GM15510 (cell line): ENCODE data around the gene GARRE1.
A peak's percentile ranks its signal among the peaks of the same experiment; 100 is the strongest.

Experiments used
- POLR2A ChIP-seq: IDR thresholded peaks from 3 replicates; pipeline ENCODE4 v1.6.1; 2011; ENCODE audit warnings: borderline replicate concordance; ENCODE audit not compliant: insufficient read length; ENCODE audit errors: extremely low read depth

GARRE1 gene

DNA sequence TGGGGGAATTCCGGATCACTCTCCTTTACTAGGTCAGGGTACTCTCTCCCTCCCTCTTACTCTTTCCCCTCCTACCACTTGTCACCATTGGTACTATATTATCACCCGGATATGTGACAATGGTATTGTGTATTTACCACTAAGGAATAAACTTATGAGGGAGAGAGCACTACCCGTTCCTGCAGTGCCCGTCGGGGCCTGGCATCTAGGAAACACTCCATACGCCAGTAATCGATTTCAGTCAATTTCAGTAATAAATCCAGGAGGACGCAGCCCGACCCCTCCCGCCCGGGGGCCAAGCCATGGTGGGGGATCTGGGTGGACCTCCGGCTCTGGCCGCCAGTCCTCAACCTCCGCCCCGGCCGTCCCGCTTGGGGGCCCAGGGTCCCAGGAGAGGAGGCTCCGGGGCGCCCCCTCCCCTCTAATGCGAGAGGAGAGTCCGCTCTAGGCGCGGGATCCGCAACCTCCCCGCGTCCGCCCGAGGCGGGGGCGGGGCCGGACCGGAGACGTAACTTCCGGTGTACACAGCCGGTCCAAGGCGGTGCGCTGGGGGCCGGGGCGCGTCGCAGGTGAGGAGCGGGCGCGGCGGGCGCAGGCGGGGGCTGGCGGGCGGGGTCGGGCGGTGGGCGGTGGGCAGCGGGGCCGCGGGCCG lies at the start of gene GARRE1:
Gene GARRE1 (plus strand): TSS at position 509 of the 652 bp plus-strand sequence. CDS start 45,920 bp downstream, outside the sequence.
- peak; percentile 89 for TF ChIP-seq POLR2A

DNA sequence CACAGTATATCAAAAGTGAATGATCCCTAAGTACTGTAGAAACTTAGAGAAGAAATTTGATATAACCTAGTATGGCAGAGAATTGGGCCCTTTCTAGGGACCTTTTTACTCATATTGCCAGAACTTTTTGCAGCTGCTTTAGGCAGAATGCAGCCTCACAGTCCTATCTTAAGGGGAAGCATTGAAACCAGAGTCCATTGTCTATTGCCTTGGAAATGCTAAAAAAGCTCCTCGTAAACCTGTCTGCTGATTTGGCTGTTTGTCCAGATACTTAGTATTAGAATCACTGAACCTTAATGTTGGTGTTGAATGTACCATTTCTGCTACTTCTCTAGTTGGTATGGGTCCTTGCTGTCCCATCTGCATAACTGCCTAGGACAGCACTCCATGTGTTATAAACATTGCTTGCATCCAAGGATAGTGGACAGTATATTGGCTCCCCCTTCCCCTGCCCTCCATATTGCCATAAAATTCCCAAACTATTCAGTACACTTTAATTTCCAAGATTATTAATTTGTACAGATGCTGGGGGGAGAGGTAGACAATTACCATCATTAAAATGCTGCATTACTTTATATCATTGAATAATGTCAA lies 46.0 kb upstream of the GARRE1 start:
- TF ChIP-seq POLR2A = no peak

GRCh38 chr19:34209726-34210125 lies 44.6 kb upstream of the GARRE1 start:
- no peak for TF ChIP-seq POLR2A

DNA sequence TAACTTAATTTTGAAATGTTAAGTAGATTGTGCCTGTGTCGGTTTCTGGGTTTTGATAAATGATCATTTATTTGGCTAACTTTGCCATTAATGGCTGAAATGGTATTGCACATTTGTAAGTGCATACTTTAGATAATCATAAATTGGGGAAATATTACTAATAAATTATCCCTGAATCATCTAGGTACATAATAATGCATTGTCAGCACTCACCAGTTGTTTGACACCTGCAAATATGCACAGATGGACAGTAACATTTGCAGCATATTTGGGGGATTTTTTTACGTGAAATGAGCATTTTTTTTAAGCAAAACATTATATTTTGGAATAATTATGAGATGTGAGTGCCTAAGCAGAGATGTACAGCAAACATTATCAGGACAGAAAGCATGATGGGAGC lies 41.1 kb upstream of the GARRE1 start:
- no peak for TF ChIP-seq POLR2A

DNA sequence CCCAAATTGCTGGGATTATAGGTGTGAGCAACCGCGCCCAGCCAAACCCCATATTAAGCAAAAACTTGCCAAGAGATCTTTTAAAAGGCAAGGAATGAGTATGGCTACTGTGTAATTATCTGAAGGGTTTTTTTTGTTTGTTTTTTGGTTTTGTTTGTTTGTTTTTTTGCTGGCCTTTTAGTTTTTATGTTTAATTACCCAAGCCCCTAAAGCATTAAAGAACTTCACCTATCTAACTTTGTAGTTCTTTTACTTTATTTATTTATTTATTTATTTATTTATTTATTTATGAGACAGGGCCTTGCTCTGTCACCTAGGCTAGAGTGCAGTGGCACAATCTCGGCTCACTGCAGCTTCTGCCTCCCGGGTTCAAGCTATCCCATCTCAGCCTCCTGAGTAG lies 40.3 kb upstream of the GARRE1 start:
- TF ChIP-seq POLR2A = no peak

DNA sequence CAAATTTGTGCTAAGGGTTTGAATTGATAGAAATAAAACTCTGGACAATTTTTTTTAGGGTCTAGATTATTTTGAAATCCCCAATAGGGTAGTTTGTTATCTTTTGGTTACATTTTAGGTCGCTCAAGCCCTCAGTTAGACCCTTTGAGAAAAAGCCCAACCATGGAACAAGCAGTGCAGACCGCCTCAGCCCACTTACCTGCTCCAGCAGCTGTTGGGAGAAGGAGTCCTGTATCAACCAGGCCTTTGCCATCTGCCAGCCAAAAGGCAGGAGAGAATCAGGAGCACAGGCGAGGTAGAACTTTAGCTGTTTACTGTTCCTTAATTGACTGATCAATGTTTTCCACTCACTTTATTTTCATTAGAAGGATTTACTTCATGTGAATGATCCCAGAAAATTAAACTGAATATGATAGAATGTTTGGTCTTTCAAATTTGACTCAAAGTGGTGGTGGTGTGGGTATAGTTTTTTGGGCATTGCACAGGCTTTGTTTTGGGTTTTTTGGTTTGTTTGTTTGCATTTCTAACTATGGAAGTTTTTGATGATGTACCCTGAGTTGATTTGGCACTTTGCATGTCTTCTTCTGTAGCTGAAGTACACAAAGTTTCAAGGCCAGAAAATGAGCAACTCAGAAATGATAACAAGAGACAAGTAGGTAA lies 39.2 kb upstream of the GARRE1 start:
- no peak for TF ChIP-seq POLR2A

DNA sequence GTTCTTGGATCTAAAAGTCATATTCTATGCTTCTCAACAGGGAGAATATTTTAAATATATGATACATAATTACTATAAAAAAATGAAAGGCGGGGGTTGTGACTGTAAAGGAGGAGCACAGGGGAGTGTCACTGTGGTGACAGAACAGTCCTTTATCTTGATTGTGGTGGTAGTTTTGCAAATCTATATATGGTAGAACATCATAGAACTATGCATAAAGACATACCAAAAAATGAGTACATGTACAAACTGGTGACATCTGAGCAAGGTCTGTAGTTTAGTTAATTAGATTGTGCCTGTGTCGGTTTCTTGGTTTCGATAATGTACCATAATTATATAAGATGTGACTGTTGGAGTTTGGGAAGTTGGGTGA lies 38.7 kb upstream of the GARRE1 start:
- TF ChIP-seq POLR2A = no peak

DNA sequence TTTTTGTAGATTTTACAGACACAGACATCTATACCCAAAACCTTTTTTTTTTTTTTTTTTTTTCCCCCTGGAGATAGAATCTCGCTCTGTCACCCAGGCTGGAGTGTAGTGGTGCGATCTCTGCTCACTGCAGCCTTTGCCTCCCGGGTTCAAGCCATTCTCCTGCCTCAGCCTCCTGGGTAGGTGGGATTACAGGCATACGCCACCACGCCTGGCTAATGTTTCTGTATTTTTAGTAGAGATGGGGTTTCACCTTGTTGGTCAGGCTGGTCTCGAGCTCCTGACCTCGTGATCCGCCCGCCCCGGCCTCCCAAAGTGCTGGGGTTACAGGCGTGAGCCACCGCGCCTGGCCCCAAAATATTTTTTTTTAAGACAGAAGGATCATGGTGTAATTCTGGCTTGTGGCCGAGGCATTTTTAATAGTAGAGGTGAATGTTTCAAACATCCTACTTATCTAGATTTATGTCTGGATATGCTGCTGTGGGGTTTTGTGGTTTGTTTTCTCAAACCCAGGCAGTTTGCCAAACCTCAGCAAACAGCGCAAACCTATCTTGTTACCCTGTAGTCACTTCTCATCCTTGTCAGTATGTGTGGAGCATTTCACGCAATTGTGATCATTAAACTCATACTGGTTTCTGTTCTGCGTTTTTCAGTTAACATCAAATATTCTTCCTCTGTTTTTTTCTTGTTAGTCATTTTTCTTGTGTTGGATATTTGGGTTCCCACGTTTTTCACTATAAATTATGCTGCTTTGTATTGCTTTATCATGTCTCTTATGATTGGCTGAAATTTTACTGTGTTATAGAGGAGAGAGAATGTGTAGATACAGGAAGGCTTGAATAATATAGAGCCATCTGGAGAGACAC lies 36.2 kb upstream of the GARRE1 start:
- no peak for TF ChIP-seq POLR2A

DNA sequence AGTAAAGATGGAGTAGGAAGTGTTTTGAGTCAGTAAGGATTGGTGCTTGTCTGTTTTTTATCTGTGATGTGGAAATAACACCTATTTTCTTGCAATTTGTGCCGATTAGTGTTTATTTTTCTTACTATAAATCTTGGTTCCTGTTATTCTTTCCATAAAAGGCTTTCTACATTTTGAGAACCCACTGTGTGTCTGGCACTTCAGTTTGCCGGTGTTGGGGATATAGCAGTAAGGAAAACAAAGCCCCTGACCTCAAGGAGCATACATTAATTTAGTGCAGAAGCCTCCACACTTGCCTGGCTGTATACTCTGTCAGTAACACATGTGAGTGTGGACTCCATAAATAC lies 35.6 kb upstream of the GARRE1 start:
- TF ChIP-seq POLR2A = no peak

- no peak for TF ChIP-seq POLR2A
These were observed 33.8 kb upstream of the GARRE1 start for GRCh38 chr19:34220472-34221063.

GRCh38 chr19:34222386-34222785 lies 32.0 kb upstream of the GARRE1 start:
- no peak for TF ChIP-seq POLR2A

DNA sequence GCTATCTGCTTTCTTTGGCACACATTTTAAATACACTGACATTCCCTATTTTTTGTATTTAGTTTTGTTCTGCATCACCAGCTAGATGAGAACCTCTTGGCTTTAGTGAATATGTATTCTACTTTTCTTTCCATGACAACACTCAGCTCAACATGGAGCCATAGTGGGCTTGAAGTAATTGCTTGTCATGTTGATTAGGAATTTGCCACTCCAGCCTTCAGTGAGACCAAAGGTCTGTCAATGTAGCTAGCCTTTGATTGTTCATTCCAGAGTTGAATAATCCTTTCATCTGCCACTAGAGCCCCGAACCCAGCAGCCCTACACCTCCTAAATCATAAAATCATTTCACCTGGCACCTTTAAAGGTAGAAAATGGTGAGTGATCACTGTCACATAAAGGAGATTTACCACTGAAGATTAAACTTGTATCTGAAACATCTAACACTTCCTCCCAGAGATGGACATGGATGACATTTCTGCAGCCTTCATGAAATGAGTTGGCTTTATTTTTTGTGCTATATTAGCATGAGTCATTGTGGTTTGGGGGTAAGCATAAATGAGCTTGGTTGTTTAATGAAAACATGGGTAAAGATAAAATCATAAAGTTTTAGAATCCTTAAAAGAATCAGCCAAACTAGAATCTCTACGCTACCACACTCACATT lies 29.2 kb upstream of the GARRE1 start:
- no peak for TF ChIP-seq POLR2A

GRCh38 chr19:34225659-34226015 lies 28.7 kb upstream of the GARRE1 start:
- no peak for TF ChIP-seq POLR2A

GRCh38 chr19:34226036-34226435 lies 28.3 kb upstream of the GARRE1 start:
- TF ChIP-seq POLR2A = no peak

- TF ChIP-seq POLR2A = no peak
These were observed 26.0 kb upstream of the GARRE1 start for GRCh38 chr19:34228347-34228746.

DNA sequence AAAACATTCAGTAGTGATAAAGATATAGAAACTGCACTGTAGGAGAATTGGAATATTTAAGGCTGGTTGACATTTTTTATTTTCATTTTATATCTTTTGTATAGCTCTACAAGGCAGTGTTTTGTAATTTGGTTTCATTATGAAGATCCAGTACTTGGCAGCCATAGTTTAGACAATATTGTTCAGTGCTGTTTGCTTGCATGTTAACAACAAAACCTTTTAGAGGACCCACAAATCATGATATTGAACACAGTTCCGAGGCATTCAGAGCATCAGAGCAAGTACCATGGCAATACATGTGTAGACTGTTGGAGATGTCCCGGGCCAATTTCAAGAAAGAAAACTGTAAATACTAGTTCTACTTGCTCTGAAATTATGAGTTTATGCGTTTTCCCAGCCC lies 25.6 kb upstream of the GARRE1 start:
- no peak for TF ChIP-seq POLR2A

GRCh38 chr19:34229721-34230120 lies 24.6 kb upstream of the GARRE1 start:
- no peak for TF ChIP-seq POLR2A
